H1 (cell line): ENCODE data around the gene GAB2. TPM values are rescaled to one million over a fixed set of nuclear protein-coding genes. Genes with fewer than 3 reads are reported as not detected.

Experiments used
- CTCF ChIA-PET: fragments of 300-600 bp; sonication (Branson Sonifier 250); formaldehyde crosslinking; loops from one replicate; lab custom pipeline; 2021; ENCODE audit not compliant: partially characterized antibody; lab: Charles Lee
- POLR2A ChIA-PET: fragments of 300-600 bp; sonication (Branson Sonifier 250); formaldehyde crosslinking; loops from one replicate; lab custom pipeline; 2021; ENCODE audit warnings: inconsistent platforms; ENCODE audit not compliant: partially characterized antibody; lab: Charles Lee
- DNase-seq, 2 experiments: peaks; one replicate each; pipeline versions ENCODE4 v3.0.0 to v3.0.0-alpha.2; 2010 to 2022; ENCODE audit warnings: low spot score in 2 of 2, low read depth in 1 of 2, mixed read lengths in 1 of 2
- FAIRE-seq: peaks from 2 replicates; lab custom pipeline; 2011; peaks lifted over from hg19 to GRCh38; lab: Jason Lieb, UNC
- H2AFZ ChIP-seq: 2 replicates; pipeline ENCODE4 v1.8.1; 2012; ENCODE audit warnings: low read length, inconsistent platforms
- H2AK5ac ChIP-seq: 2 replicates; pipeline ENCODE4 v1.6.1; 2013; ENCODE audit warnings: low read depth, low read length
- H2BK120ac ChIP-seq: replicated peaks from 2 replicates; pipeline ENCODE3; 2013; ENCODE audit warnings: low read depth, low read length, inconsistent platforms
- H2BK12ac ChIP-seq: 2 replicates; pipeline ENCODE4 v1.6.1; 2013; ENCODE audit warnings: low read depth, low read length
- H2BK15ac ChIP-seq: 2 replicates; pipeline ENCODE4 v1.6.1; 2013; ENCODE audit warnings: low read length
- H2BK20ac ChIP-seq: 2 replicates; pipeline ENCODE4 v1.6.1; 2013; ENCODE audit warnings: low read length
- H2BK5ac ChIP-seq: 2 replicates; pipeline ENCODE4 v1.6.1; 2013; ENCODE audit warnings: low read depth, low read length
- H3K14ac ChIP-seq: 2 replicates; pipeline ENCODE4 v1.6.1; 2013; ENCODE audit warnings: inconsistent platforms; ENCODE audit not compliant: insufficient read length
- H3K18ac ChIP-seq: 2 replicates; pipeline ENCODE4 v1.6.1; 2013; ENCODE audit warnings: low read length; ENCODE audit errors: extremely low read depth
- H3K23ac ChIP-seq: 2 replicates; pipeline ENCODE4 v1.6.1; 2013; ENCODE audit warnings: inconsistent platforms; ENCODE audit not compliant: insufficient read length
- H3K23me2 ChIP-seq: 2 replicates; pipeline ENCODE4 v1.6.1; 2013; ENCODE audit warnings: low read depth, low read length
- H3K27ac ChIP-seq: 2 replicates; pipeline ENCODE4 v1.6.1; 2011; ENCODE audit warnings: low read depth, low read length, inconsistent platforms
- H3K27me3 ChIP-seq, 4 experiments: replicated peaks in 1 of 4; 1 replicate in 1 of 4; 2 replicates in 3 of 4; pipeline versions ENCODE4 v1.6.1 to v1.8.1; 2011 to 2013; ENCODE audit warnings: low read length in 3 of 4, mild to moderate bottlenecking in 3 of 4, inconsistent platforms in 2 of 4, mixed read lengths in 2 of 4, moderate library complexity in 1 of 4; ENCODE audit not compliant: control insufficient read depth in 3 of 4, insufficient read depth in 3 of 4; ENCODE audit errors: extremely low read depth in 1 of 4
- H3K36me3 ChIP-seq, 4 experiments: 2 replicates each; pipeline versions ENCODE4 v1.6.1 to v1.8.1; 2011 to 2013; ENCODE audit warnings: mild to moderate bottlenecking in 4 of 4, low read length in 3 of 4, moderate library complexity in 2 of 4, control low read depth in 1 of 4, inconsistent platforms in 1 of 4; ENCODE audit not compliant: insufficient read depth in 4 of 4, control insufficient read depth in 2 of 4
- H3K4ac ChIP-seq: replicated peaks from 2 replicates; pipeline ENCODE3; 2013; ENCODE audit warnings: low read length, low read depth, mixed read lengths, inconsistent platforms; ENCODE audit not compliant: insufficient read length
- H3K4me1 ChIP-seq, 4 experiments: replicated peaks in 1 of 4; 1 replicate in 1 of 4; 2 replicates in 3 of 4; pipeline versions ENCODE4 v1.6.1 to v1.8.1; 2011 to 2013; ENCODE audit warnings: low read length in 3 of 4, inconsistent platforms in 2 of 4, mixed read lengths in 1 of 4; ENCODE audit not compliant: insufficient read depth in 4 of 4, control insufficient read depth in 3 of 4
- H3K4me2 ChIP-seq, 2 experiments: 2 replicates each; pipeline versions ENCODE4 v1.6.1 to v1.8.1; 2011 to 2013; ENCODE audit warnings: low read depth in 2 of 2, low read length in 2 of 2, control low read depth in 1 of 2, inconsistent platforms in 1 of 2, mild to moderate bottlenecking in 1 of 2; ENCODE audit not compliant: insufficient read depth in 1 of 2
- H3K4me3 ChIP-seq, 4 experiments: fragments of 200-600, 300-600 bp in 1 of 4; sonication (generic), shearing (Covaris generic), sonication (Bioruptor Twin) in 1 of 4; 2 replicates each; pipeline versions ENCODE4 v1.5.1 to v1.8.1; 2011 to 2016; ENCODE audit warnings: low read length in 4 of 4, low read depth in 3 of 4, control low read depth in 2 of 4, inconsistent platforms in 2 of 4, mild to moderate bottlenecking in 2 of 4, mixed read lengths in 1 of 4, moderate library complexity in 1 of 4; ENCODE audit not compliant: insufficient read depth in 2 of 4; ENCODE audit errors: extremely low read depth in 1 of 4
- H3K56ac ChIP-seq: replicated peaks from 2 replicates; pipeline ENCODE3; 2013; ENCODE audit warnings: low read depth, mild to moderate bottlenecking, mixed read lengths, low read length, inconsistent platforms; ENCODE audit not compliant: insufficient read length
- H3K79me1 ChIP-seq: 2 replicates; pipeline ENCODE4 v1.6.1; 2013; ENCODE audit warnings: low read depth, low read length, control low read depth
- H3K79me2 ChIP-seq, 2 experiments: 2 replicates each; pipeline versions ENCODE4 v1.6.1 to v1.8.1; 2012 to 2013; ENCODE audit warnings: low read length in 2 of 2, mild to moderate bottlenecking in 2 of 2, inconsistent platforms in 1 of 2; ENCODE audit not compliant: insufficient read depth in 2 of 2, control insufficient read depth in 1 of 2
- H3K9ac ChIP-seq, 4 experiments: replicated peaks in 1 of 4; 1 replicate in 1 of 4; 2 replicates in 3 of 4; pipeline versions ENCODE4 v1.6.1 to v1.8.1; 2011 to 2013; ENCODE audit warnings: low read depth in 3 of 4, low read length in 3 of 4, control low read depth in 2 of 4, mild to moderate bottlenecking in 2 of 4, moderate library complexity in 2 of 4, inconsistent platforms in 1 of 4; ENCODE audit errors: extremely low read depth in 1 of 4
- H3K9me3 ChIP-seq, 2 experiments: 2 replicates each; pipeline versions ENCODE4 v1.6.1 to v1.8.1; 2012 to 2013; ENCODE audit warnings: mild to moderate bottlenecking in 2 of 2, moderate library complexity in 2 of 2, control low read depth in 1 of 2, inconsistent platforms in 1 of 2, low read depth in 1 of 2, low read length in 1 of 2, mixed read lengths in 1 of 2; ENCODE audit not compliant: insufficient read depth in 2 of 2
- H4K20me1 ChIP-seq, 2 experiments: replicated peaks in 1 of 2; 2 replicates each; pipeline versions ENCODE3 to v1.8.1; 2011 to 2013; ENCODE audit warnings: inconsistent platforms in 2 of 2, low read length in 2 of 2, mild to moderate bottlenecking in 1 of 2; ENCODE audit not compliant: insufficient read depth in 2 of 2, control insufficient read depth in 1 of 2
- H4K5ac ChIP-seq: 2 replicates; pipeline ENCODE4 v1.6.1; 2013; ENCODE audit warnings: low read length, low read depth, mixed read lengths, inconsistent platforms; ENCODE audit not compliant: insufficient read length
- H4K8ac ChIP-seq: 2 replicates; pipeline ENCODE4 v1.8.0; 2013; ENCODE audit warnings: mild to moderate bottlenecking, moderate library complexity, low read length, inconsistent platforms; ENCODE audit not compliant: insufficient read depth; ENCODE audit errors: extremely low read depth
- H4K91ac ChIP-seq: replicated peaks from 2 replicates; pipeline ENCODE3; 2013; ENCODE audit warnings: low read length, mixed read lengths, inconsistent platforms; ENCODE audit not compliant: insufficient read length
- BACH1 ChIP-seq: IDR thresholded peaks from 2 replicates; pipeline ENCODE4 v1.6.1; 2012; ENCODE audit warnings: low read length, improper control_type of control experiment
- BCL11A ChIP-seq, 2 experiments: IDR thresholded peaks; one replicate each; pipeline ENCODE4 v1.6.1; 2011; ENCODE audit warnings: low read depth in 2 of 2, low read length in 2 of 2, mild to moderate bottlenecking in 2 of 2
- GTF2F1 ChIP-seq: IDR thresholded peaks from 2 replicates; pipeline ENCODE4 v1.6.1; 2012; ENCODE audit warnings: low read depth, low read length, improper control_type of control experiment, borderline replicate concordance
- JUND ChIP-seq: IDR thresholded peaks from 2 replicates; pipeline ENCODE4 v1.6.1; 2011; ENCODE audit warnings: mild to moderate bottlenecking, improper control_type of control experiment, low read length
- KDM4A ChIP-seq: IDR thresholded peaks from one replicate; pipeline ENCODE4 v1.7.1; 2012; ENCODE audit warnings: low read depth, mild to moderate bottlenecking, moderate library complexity, low read length, inconsistent platforms; ENCODE audit not compliant: severe bottlenecking
- MAFK ChIP-seq: IDR thresholded peaks from 2 replicates; pipeline ENCODE4 v1.6.1; 2012; ENCODE audit warnings: low read depth, mild to moderate bottlenecking, improper control_type of control experiment, low read length
- RFX5 ChIP-seq: IDR thresholded peaks from 2 replicates; pipeline ENCODE4 v1.6.1; 2011; ENCODE audit warnings: low read depth, low read length, improper control_type of control experiment, borderline replicate concordance
- RXRA ChIP-seq: IDR thresholded peaks from 2 replicates; pipeline ENCODE4 v1.6.1; 2011; ENCODE audit warnings: low read depth, mild to moderate bottlenecking, low read length, moderate library complexity; ENCODE audit not compliant: insufficient read depth
- SUZ12 ChIP-seq: fragments of 200-600 bp; sonication (generic); IDR thresholded peaks from 2 replicates; pipeline ENCODE4 v1.6.1; 2012; ENCODE audit warnings: mild to moderate bottlenecking, inconsistent platforms, low read length, moderate library complexity, mixed read lengths
- ZNF274 ChIP-seq: IDR thresholded peaks from 2 replicates; pipeline ENCODE4 v1.7.0; 2012; ENCODE audit warnings: low read length, borderline replicate concordance; ENCODE audit errors: extremely low read depth
- WGBS, 2 experiments: shearing (Covaris generic) in 1 of 2; methylation state at CpG; one replicate each; pipeline versions ENCODE4 v1.1.6 to v1.1.7; 2013 to 2015; ENCODE audit warnings: low lambda C conversion rate in 2 of 2, mixed read lengths in 2 of 2, inconsistent platforms in 1 of 2, low coverage in 1 of 2, missing lambda C conversion rate in 1 of 2; ENCODE audit not compliant: insufficient replicate concordance in 2 of 2, insufficient coverage in 1 of 2, insufficient read length in 1 of 2; ENCODE audit errors: extremely low coverage in 1 of 2, missing lambda C conversion rate in 1 of 2; 5-methylcytosine and 5-hydroxymethylcytosine counted together
- polyA plus RNA-seq, 7 experiments: library from polyadenylated mRNA; depleted of rRNA in 3 of 7; stranded (reverse) in 5 of 7; unstranded in 2 of 7; fragments of >200 nt in 5 of 7; fragments of 200-250 nt in 2 of 7; gene quantifications; 1 replicate in 5 of 7; 2 replicates in 1 of 7; 4 replicates in 1 of 7; pipeline versions ENCODE4 v1.2.1 to v1.2.3, GENCODE V29; 2011 to 2013; ENCODE audit warnings: missing spikeins in 2 of 7, mixed read lengths in 2 of 7
- total RNA-seq: library from RNA; stranded (reverse); fragmentation: NEBNext Ultra II Directional; extraction: Animal tissue kit (Norgen Biotek cat#: 25700); gene quantifications from 2 replicates; pipeline ENCODE4 v1.2.1, GENCODE V29; 2021

GAB2 gene
- total and polyA plus RNA-seq, 2 of the 8 experiments (the other 6 are each of a cell fraction or from before 2014, with no cell fraction given): 6.3 to 14.0 TPM

DNA sequence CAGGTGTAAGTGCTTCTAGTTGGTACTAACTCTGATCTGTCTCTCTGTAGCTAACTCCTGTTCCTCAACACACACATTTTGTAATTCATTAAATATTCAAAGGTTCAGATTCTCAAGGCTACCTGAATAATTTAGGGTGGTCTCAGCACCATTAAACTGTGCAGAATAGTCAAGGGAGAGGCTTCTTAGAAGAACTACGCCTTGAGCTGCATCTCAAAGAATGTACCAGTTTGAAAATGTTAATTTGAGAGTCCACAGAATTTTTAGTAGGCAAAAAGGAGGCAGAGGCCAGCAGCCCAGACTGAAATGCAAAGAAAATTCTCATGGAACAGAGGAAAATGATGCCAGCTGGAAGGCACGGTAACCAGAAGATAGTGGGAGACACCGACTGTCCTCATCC, 72.2 kb downstream of the GAB2 start:
- no peak overlapping the region for H2AK5ac ChIP-seq
- CTCF ChIA-PET: interaction anchor here (0.9 to 2.9 kb wide), 3 partner anchors 70 to 161 kb away, joined by 3 to 7 read pairs (median 4); no protein-coding TSS in a partner anchor
- H3K4ac ChIP-seq: no peak overlapping the region
- no peak overlapping the region for H2BK15ac ChIP-seq
- H3K56ac ChIP-seq: no peak overlapping the region
- no peaks in the 10 kb centered on the region for H3K9me3 ChIP-seq
- no peak overlapping the region for H2BK12ac ChIP-seq
- DNase-seq: no peak
- H3K79me1 ChIP-seq: no peaks in the 10 kb centered on the region
- H3K23ac ChIP-seq: no peak overlapping the region
- no peak overlapping the region for H2AFZ ChIP-seq
- H3K4me3 ChIP-seq: no peak overlapping the region
- peaks cover 0 to 3% (median 2%) of the 10 kb centered on the region in 4 experiments; a peak in 4 of 7 replicates for H3K4me1 ChIP-seq
- no peaks in the 10 kb centered on the region for H3K27me3 ChIP-seq
- FAIRE-seq: no peak
- H3K23me2 ChIP-seq: no peaks in the 10 kb centered on the region
- no peak overlapping the region for H2BK120ac ChIP-seq
- H3K79me2 ChIP-seq: no peaks in the 10 kb centered on the region; a peak in 1 of 4 replicates
- no peak for TF ChIP-seq RXRA
- TF ChIP-seq GTF2F1: no peak
- no peak for TF ChIP-seq MAFK
- TF ChIP-seq KDM4A: no peak
- TF ChIP-seq BCL11A (IDR thresholded peaks at IDR 0.05; ENCODE audit: low read depth in 2 of 2, low read length in 2 of 2): no peak
- no peak for TF ChIP-seq RFX5
- no peak for TF ChIP-seq SUZ12
- no peak for TF ChIP-seq JUND
- no peak for TF ChIP-seq ZNF274
- no peak for TF ChIP-seq BACH1
- H2BK5ac ChIP-seq: no peak overlapping the region
- H3K27ac ChIP-seq: no peak overlapping the region
- no peak overlapping the region for H4K8ac ChIP-seq
- no peak overlapping the region for H2BK20ac ChIP-seq
- H3K36me3 ChIP-seq: no peaks in the 10 kb centered on the region
- WGBS, 2 experiments: 91% methylated on average over 3 of the region's 3 CpGs; no CpG with 5 or more reads in 1 of the 2 experiments
- POLR2A ChIA-PET: no interaction called here
- no peak overlapping the region for H3K4me2 ChIP-seq
- H3K9ac ChIP-seq: no peak overlapping the region
- no peak overlapping the region for H3K18ac ChIP-seq
- no peaks in the 10 kb centered on the region for H4K20me1 ChIP-seq
- H3K14ac ChIP-seq: no peak overlapping the region
- H4K5ac ChIP-seq: no peak overlapping the region
- no peak overlapping the region for H4K91ac ChIP-seq
